HEK293T (cell line): ENCODE results near the gene CD24.

Source experiments
- ELF4 ChIP-seq: fragments of 450-650 bp; IDR thresholded peaks from 2 replicates; pipeline ENCODE4 v1.6.1; 2017; ENCODE audit warnings: antibody characterized with exemption
- FOXM1 ChIP-seq: fragments of 450-650 bp; IDR thresholded peaks from 2 replicates; pipeline ENCODE4 v1.6.1; 2017; ENCODE audit warnings: mild to moderate bottlenecking, borderline replicate concordance
- HDGF ChIP-seq: fragments of 450-650 bp; IDR thresholded peaks from 2 replicates; pipeline ENCODE4 v1.6.1; 2017; ENCODE audit warnings: antibody characterized with exemption, borderline replicate concordance
- NFRKB ChIP-seq: fragments of 450-650 bp; IDR thresholded peaks from 2 replicates; pipeline ENCODE4 v1.6.1; 2016; ENCODE audit warnings: mild to moderate bottlenecking, moderate library complexity
- SUZ12 ChIP-seq: fragments of 450-650 bp; IDR thresholded peaks from 2 replicates; pipeline ENCODE4 v1.6.1; 2016; ENCODE audit warnings: mild to moderate bottlenecking
- ZNF384 ChIP-seq: fragments of 450-650 bp; IDR thresholded peaks from 2 replicates; pipeline ENCODE4 v1.6.1; 2016

GRCh38 chr6:106922626-106923025 is 51.9 kb downstream of the CD24 start:
- TF ChIP-seq FOXM1: no peak
- no peak for TF ChIP-seq ELF4
- TF ChIP-seq SUZ12: no peak
- no peak for TF ChIP-seq HDGF
- TF ChIP-seq NFRKB: no peak
- TF ChIP-seq ZNF384: no peak
